Breast epithelium (tissue), 3 donors: ENCODE data around the gene RRH.

Experiments used
- POLR2A ChIP-seq: fragments of 450-650 bp; IDR thresholded peaks from one replicate; pipeline ENCODE4 v1.6.1; 2016; ENCODE audit warnings: antibody characterized with exemption, mild to moderate bottlenecking, moderate library complexity
- TF ChIP-seq, protein P1 (sequence below), 3 donors: fragments of 450-650 bp; IDR thresholded peaks; one replicate each; pipeline ENCODE4 v1.5.1; 2016 to 2017; ENCODE audit warnings: antibody characterized with exemption in 3 of 3, mild to moderate bottlenecking in 3 of 3, moderate library complexity in 3 of 3

DNA sequence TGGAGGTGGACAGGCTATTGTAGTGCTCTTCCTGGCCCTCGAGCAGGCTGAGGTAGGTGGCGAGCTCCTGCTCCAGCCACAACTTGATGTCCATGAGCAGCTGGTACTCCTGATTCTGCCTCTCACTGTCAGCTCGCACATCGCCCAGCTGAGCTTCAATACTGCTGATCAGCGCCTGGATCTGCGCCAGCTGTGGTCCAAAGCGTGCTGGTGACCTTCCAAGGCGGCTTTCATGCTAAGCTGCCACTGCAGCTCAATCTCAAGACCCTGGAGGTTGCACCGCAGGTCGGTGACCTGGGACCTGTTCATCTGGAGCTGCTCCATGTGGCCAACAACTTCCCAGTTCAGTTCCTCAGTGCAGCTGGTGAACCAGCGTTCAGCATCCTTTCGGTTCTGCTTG lies 51.3 kb downstream of the RRH start:
- TF ChIP-seq, protein P1, sequence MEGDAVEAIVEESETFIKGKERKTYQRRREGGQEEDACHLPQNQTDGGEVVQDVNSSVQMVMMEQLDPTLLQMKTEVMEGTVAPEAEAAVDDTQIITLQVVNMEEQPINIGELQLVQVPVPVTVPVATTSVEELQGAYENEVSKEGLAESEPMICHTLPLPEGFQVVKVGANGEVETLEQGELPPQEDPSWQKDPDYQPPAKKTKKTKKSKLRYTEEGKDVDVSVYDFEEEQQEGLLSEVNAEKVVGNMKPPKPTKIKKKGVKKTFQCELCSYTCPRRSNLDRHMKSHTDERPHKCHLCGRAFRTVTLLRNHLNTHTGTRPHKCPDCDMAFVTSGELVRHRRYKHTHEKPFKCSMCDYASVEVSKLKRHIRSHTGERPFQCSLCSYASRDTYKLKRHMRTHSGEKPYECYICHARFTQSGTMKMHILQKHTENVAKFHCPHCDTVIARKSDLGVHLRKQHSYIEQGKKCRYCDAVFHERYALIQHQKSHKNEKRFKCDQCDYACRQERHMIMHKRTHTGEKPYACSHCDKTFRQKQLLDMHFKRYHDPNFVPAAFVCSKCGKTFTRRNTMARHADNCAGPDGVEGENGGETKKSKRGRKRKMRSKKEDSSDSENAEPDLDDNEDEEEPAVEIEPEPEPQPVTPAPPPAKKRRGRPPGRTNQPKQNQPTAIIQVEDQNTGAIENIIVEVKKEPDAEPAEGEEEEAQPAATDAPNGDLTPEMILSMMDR (IDR thresholded peaks at IDR 0.05): no peak
- TF ChIP-seq POLR2A: no peak
